AG04450 (cell line): ENCODE results near the gene PITX2. TPM values are rescaled to one million over a fixed set of nuclear protein-coding genes. Genes with fewer than 3 reads are reported as not detected.

Experiments used
- CTCF ChIA-PET: fragments of 300-600, 350-600 bp; formaldehyde crosslinking; extraction: SDS; loops from one replicate; lab custom pipeline; 2022; ENCODE audit warnings: antibody characterized with exemption, inconsistent platforms; lab: Charles Lee
- POLR2A ChIA-PET: fragments of 350-600 bp; formaldehyde crosslinking; extraction: SDS; loops from one replicate; lab custom pipeline; 2021; ENCODE audit warnings: antibody characterized with exemption, inconsistent platforms; lab: Yijun Ruan, JAX
- DNase-seq: peaks from one replicate; pipeline ENCODE4 v3.0.0-alpha.2; 2011; ENCODE audit warnings: low read depth, low spot score
- H3K27ac ChIP-seq: one replicate; pipeline ENCODE4 v1.5.1; 2012; ENCODE audit warnings: low read depth, low read length, control low read depth
- H3K27me3 ChIP-seq: one replicate; pipeline ENCODE4 v1.6.0; 2012; ENCODE audit warnings: low read length; ENCODE audit not compliant: control insufficient read depth, insufficient read depth
- H3K4me3 ChIP-seq: 2 replicates; pipeline ENCODE4 v1.5.1; 2011; ENCODE audit warnings: mild to moderate bottlenecking, low read depth, low read length, control low read depth
- H3K9me3 ChIP-seq: 2 replicates; pipeline ENCODE4 v1.5.1; 2012; ENCODE audit warnings: low read length; ENCODE audit not compliant: control insufficient read depth, insufficient read depth
- polyA plus RNA-seq: library from polyadenylated mRNA; depleted of rRNA; stranded (reverse); fragments of >200 nt; gene quantifications from 2 replicates; pipeline ENCODE4 v1.2.3, GENCODE V29; 2011
- TF ChIP-seq, protein P1 (sequence below): IDR thresholded peaks from 2 replicates; pipeline ENCODE4 v1.5.1; 2011; ENCODE audit warnings: low read depth, low read length, control low read depth, inconsistent platforms

The PITX2 gene
- polyA plus RNA-seq, 1 experiment = 0.07 TPM

DNA sequence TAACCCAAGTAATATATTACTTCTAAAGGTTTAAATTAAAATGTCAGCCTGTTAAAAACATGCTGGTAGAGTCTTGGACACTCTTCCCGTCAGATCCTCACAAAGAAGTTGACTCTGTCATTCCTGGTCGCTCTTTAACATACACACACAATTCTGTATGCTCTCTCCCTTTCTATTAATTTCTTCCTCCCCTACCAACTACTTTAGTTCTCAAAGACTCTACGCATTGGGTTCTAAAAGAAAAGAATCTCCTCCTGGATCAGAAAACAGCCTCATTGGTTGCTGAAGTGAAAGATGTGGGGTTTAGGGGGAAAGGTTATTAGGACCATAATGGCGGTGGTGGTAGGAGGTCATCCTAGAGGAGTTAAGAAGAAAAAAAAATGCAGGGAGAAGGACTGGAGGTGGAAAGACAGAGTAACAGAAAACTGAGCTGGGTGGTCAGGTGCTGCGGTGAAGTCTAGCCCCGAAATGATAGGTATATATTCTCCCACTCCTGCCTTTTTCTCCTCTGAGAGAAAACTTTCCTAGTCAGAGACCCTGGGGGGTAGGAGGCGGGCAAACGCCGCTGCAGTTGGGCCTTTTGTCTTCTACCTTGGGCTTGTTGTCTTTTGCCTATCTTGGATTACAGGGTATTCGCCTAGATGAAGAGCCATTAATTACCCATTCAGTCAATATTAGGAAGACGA is 5.2 kb upstream of the PITX2 start:
- POLR2A ChIA-PET = no interaction called here
- peaks cover 94% of the 10 kb centered on the region for H3K27me3 ChIP-seq
- H3K4me3 ChIP-seq = no peak overlapping the region

GRCh38 chr4:110626532-110627153 is 3.8 kb upstream of the PITX2 start:
- no peak overlapping the region for H3K4me3 ChIP-seq
- ChIA-PET POLR2A (no interaction called here), CTCF (no interaction called here)
- H3K27me3 ChIP-seq = peaks cover 95% of the 10 kb centered on the region
- TF ChIP-seq, protein P1, sequence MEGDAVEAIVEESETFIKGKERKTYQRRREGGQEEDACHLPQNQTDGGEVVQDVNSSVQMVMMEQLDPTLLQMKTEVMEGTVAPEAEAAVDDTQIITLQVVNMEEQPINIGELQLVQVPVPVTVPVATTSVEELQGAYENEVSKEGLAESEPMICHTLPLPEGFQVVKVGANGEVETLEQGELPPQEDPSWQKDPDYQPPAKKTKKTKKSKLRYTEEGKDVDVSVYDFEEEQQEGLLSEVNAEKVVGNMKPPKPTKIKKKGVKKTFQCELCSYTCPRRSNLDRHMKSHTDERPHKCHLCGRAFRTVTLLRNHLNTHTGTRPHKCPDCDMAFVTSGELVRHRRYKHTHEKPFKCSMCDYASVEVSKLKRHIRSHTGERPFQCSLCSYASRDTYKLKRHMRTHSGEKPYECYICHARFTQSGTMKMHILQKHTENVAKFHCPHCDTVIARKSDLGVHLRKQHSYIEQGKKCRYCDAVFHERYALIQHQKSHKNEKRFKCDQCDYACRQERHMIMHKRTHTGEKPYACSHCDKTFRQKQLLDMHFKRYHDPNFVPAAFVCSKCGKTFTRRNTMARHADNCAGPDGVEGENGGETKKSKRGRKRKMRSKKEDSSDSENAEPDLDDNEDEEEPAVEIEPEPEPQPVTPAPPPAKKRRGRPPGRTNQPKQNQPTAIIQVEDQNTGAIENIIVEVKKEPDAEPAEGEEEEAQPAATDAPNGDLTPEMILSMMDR = no peak
- no peak for DNase-seq
- peaks cover 20% of the 10 kb centered on the region for H3K9me3 ChIP-seq
- no peak overlapping the region for H3K27ac ChIP-seq

More for the DNA sequence above, 5.2 kb upstream of the PITX2 start:
- Histone ChIP-seq H3K9me3 (peaks cover 7% of the 10 kb centered on the region), H3K27ac (no peak overlapping the region)
- TF ChIP-seq, protein P1 = no peak
- CTCF ChIA-PET = interaction anchor here (0.7 to 0.8 kb wide), 2 partner anchors 423 to 1065 kb away, joined by 4 to 8 read pairs; no protein-coding TSS in a partner anchor
- no peak for DNase-seq

DNA sequence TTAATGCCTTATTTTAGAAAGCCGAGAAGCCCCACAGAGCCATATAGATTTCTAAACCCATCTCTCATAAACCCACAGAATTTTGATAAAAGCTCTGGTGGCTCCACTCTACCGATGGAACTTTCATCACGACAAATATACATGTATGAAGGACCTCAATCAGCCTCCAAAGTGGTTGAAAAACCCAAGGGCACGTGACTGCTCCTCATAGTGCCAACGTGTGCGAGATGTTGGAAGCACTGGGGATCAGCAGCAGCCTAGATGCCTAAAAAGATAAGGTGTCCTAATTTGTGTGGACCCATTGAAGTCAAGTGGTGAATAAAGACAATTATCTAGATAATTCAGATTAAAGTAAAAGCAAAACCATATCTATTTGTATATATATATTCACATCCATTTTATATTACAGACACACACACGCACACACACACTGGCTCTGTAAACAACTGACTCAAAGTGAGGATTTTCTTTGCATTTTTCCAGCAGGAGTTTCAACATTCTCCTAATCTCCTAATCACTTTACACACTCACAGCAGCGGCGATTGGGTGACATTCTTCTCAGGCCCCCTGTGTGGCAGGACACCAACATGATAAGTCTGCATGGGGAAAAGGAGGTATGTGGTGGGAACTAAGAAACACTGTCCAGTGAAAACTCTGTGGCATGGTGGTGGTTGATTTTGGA is 2.8 kb upstream of the PITX2 start:
- peaks cover 95% of the 10 kb centered on the region for H3K27me3 ChIP-seq
- CTCF ChIA-PET = no interaction called here

DNA sequence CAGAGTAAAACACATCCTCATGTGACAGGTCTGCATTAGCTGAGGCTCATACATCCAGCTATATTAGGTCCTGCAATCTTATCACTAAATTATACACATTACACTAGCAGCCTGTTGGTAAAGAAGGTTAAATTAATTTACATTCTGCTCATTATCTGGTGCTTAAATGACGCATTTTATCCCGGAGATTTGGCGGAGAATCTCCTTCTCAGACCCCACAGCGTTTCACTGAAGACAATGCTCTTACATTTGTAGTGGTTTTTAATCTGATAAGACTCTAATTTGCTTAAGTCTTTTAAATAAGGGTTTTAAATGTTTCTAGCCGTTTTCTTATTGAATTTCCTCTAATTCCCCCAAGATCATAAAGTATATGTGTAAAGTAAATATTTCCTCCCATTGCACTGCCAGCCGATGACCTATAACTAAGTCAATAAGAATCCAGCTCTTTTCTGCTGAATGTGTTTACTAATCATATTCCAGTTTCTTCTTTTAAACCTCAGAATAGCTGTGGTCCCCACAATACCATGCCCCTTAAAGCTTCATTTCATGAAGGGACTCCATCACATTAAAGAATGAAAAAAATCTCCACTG is 2.1 kb upstream of the PITX2 start:
- H3K9me3 ChIP-seq = peaks cover 27% of the 10 kb centered on the region
- no peak overlapping the region for H3K4me3 ChIP-seq
- CTCF ChIA-PET = no interaction called here
- POLR2A ChIA-PET = no interaction called here
- H3K27ac ChIP-seq = no peak overlapping the region
- TF ChIP-seq, protein P1 = no peak
- no peak for DNase-seq
- H3K27me3 ChIP-seq = peaks cover 95% of the 10 kb centered on the region

More for the DNA sequence above, 2.8 kb upstream of the PITX2 start:
- POLR2A ChIA-PET = no interaction called here
- no peak overlapping the region for H3K4me3 ChIP-seq
- no peak for DNase-seq
- no peak overlapping the region for H3K27ac ChIP-seq
- H3K9me3 ChIP-seq = peaks cover 24% of the 10 kb centered on the region
- TF ChIP-seq, protein P1 = no peak
